Stimulated activated CD8-positive, alpha-beta memory T cell treated with anti-CD3 and anti-CD28 coated beads, Interleukin-15, amount 100 ng/mL, for 24 hours (primary cell): ENCODE results near the gene ORMDL3.
"Not testable (repeated sequence)": the region's sequence is repeated elsewhere in the genome, so short reads cannot be mapped to it uniquely, and the experiment has no call there.

Experiments used
- DNase-seq: peaks from one replicate; pipeline ENCODE4 v3.0.0-alpha.2; 2020; ENCODE audit warnings: low read depth

ORMDL3 gene

DNA sequence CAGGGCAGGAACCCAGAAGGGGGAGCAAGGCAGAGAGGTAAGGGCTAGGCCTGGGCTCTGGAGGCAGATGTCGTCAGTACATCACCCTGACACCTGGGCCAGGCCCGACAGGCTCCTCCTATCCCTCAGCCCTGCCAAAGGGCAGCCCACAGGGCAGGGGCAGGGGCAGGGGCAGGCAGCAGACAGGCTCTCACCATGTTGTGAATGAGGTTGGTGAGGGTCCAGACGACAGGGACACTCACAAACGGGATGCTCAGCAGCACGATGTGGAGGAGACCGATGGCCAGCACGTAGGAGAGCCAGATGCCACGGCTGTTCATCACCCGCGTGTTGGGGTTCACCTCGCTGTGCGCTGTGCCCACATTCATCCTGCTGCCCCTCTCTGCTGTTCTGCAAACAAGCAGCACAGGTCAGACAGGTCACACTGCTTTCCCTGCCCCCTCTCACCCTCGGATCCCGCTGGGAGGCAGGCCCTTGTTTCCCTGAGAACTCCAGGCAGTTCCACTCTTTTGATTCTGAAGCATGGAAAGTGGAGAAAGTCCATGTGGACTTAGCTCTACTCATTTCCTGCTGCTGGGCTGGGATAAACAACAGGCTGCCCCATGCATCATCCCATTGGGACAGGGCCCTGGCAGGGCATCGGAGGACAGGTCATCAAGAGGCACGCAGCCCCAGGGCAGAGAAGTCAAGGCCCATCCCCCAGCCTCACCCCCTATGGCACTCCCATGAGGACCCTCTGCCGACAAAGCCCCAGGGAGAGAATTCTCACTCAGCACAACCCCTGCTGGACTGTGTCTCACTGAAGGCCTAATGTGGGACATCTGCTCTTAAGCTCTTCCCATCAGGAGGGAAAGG, 3.3 kb downstream of the ORMDL3 start:
- DNase-seq, result no peak

GRCh38 chr17:39923230-39923629, 4.2 kb downstream of the ORMDL3 start:
- DNase-seq, result no peak

GRCh38 chr17:39922006-39922405, 5.4 kb downstream of the ORMDL3 start:
- DNase-seq, result no peak

GRCh38 chr17:39921323-39921722, 6.1 kb downstream of the ORMDL3 start:
- DNase-seq, result no peak

DNA sequence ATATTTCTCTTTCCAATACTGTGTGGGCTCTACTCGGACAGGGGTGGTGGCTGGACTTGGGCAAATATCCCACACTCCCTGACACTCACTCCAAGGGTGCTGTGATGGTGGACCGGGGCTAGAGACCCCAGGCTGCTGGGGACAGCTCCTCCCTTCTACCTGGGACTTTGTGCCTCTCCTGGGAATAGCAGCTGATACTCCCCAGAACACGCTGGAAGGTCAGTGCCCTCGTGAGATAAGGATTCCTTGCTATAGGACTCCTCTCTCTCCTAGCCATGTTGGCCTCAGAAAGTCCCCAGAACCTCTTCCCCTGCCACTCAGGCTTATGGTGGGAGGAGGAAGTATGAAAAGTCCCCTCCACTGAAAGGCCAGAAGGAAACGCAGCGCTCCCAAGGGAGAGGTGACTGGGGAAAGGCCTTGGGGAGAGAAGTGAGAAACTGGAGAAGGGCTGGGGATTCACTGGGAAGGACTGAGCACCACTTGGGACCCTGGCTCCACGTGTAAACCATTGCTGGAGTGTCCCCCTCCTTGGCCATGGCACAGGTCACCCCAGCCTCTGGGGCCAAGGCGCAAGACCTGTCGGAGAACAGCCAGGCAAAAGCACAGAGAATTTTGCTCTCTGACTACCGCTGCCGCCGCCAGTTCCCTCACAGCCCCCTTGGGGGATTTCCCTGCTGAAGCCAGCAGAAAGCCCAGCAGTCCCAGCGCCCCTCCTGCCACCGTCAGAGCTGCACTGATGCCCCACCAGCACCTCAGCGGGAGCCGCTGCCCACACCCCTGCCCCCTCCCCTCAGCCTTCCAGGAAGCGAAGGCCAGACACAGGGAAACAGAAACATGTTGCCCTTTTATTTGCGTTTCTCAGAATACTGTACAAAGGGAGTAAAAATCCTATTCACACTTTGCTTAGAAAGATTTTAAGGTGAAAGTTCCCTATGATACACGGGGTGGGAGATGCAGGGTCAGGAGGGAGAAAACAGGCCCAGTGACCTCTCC, 6.9 kb downstream of the ORMDL3 start:
- DNase-seq, result no peak

DNA sequence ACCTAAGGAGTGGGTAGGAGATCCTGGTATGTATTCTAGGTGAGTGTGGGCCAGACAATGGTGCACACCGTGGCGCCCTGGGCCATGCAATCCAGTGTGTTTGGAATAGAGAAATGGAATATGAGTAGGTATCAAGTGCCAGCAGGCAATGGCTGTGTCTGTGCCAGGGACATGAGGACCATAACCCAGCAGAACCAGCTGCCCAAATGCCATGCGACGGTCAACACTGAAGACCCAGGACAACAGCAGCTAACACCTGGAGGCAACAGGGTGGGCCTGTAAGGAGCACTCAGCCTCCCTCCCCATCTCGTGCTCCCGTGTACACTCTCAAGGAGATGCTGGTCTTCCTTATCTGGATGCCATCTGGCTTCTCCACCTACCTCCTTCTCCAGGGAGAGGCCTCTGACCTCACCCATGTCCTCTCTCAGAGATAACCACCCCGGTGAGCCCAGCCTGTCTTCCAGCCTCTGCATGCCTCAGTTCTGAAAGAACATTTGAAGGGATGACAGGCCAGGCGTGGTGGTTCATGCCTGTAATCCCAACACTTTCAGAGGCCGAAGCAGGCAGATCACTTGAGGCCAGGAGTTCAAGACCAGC, 8.2 kb downstream of the ORMDL3 start:
- DNase-seq, result no peak

DNA sequence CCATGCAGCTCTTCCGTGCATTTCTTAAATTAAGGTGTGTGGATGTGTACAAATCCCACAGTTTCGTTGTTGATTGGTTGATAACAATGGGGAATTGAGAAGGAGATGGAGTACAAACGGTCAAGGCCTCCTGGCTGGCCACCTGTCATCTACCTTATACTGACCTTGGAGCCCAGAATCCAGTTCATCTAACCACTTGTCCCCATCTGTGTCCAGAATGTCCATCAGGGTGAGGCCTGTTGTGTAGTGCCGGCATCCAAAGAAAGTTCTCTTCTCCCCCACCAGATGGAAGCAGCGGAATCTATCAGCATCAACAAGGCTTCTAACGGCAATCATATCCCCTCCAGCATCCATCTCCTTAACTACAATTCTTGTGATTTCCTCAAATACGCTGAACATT, 10.5 kb downstream of the ORMDL3 start:
- DNase-seq, result no peak

DNA sequence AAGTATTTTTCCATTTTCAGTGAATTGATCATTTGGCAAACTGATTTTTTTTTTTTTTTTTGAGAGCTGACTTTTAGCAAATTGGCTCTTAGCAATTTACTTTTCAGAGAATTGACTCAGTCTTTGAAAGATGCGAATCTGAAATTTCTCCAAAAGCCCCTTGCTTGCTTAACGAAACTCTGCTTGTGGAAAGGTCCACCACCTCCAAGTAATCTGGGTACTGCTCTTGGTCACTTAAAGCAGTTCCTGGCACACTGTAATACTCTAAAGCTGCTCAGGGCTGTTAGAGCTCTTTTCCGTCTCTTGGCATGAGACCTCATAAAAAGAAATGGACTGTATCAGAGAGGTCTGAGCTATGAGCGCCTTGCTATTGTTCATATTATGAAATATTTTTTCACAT, 11.8 kb downstream of the ORMDL3 start:
- DNase-seq, result no peak

DNA sequence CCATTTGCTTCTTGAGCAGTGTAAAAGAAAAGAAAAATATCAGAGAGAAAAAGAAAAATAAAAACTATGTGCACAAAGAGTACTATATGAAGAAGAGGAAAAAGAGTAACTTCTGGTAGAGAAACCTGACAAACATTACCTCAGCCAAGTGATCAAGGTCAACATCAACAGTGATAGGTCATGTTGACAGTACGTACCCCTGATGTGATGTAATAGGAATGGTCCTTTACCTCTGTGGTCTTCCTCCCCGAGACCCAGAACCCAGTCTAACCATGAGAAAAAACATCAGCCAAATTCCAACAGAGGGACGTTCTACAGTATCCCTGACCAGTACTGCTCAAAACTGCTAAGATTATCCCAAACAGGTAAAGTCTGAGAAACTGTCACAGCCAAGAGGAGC, 13.4 kb downstream of the ORMDL3 start:
- no peak for DNase-seq

- no peak for DNase-seq
Measured at GRCh38 chr17:39908789-39909352, 18.5 kb downstream of the ORMDL3 start.

- no peak for DNase-seq
Measured at GRCh38 chr17:39904990-39905288, 22.5 kb downstream of the ORMDL3 start.

- DNase-seq, result no peak
Measured at GRCh38 chr17:39903158-39903884, 24.1 kb downstream of the ORMDL3 start.

DNA sequence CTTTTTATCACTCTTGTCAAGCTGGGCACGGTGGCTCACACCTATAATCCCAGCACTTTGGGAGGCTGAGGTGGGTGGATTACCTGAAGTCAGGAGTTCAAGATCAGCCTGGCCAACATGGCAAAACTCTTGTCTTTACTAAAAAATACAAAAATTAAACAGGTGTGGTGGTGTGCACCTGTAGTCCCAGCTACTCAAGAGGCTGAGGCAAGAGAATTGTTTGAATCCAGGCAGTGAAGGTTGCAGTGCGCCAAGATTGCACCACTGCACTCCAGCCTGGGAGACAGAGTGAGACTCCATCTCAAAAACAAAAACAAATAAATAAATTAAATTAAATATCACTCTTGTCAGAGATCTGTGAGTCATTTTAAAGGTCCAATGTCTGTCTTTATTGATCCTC, 25.4 kb downstream of the ORMDL3 start:
- not testable (repeated sequence) for DNase-seq

DNA sequence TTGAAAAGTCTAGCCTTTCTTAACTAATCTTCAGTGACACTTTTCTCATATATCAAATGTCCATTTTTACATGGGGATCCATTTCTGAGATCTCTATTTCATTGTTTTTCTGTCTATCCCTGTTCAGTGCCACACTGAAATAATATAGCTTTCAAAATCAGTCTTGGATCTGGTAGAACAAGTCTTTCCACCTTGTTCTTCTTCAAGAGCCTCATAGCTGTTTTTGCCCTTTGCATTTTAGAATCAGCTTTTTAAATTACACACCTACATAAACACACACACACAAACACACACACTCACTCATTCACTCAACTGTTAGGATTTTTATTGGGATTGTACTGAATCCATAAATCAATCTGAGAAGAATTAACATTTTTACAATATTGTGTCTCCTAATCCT, 28.2 kb downstream of the ORMDL3 start:
- DNase-seq, result no peak

DNA sequence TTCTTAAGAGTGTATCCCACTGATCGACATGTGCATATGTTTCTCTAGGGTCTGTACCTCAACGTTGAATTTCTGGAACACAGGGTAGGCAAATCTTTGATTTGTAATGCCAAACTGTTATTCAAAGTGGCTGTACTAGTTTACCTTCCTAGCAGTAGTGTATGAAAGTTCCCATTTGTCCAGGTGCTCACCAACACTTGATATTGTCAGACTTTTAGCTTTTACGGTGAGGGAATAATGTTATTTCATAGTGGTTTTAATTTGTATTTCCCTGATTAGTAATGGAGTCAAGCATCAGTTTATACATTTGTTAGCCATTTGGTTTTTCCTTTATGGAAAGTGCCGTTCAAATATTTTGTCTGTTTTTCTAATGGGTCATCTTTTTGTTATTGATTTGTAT, 29.3 kb downstream of the ORMDL3 start:
- no peak for DNase-seq

- DNase-seq, result no peak
Measured at GRCh38 chr17:39894681-39895376, 32.6 kb downstream of the ORMDL3 start.

DNA sequence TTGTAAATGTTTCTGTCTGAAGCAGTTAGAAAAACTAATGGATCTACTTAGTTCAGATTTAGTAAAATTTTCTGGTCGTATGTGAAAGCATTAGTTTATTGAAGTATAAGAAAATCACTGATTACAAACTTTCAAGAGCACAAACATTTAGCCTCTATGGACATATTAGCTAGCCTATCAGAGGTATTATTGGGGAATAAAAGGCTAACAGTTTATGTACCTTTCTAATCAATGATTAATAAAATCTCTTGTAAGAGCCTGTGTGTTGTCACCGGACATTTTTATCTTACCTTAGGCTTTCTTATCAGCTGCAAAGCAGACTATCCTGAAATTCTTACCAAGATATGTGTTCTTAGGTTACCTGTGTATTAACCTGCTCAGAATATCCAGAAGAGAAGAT, 38.2 kb downstream of the ORMDL3 start:
- DNase-seq, result no peak

DNA sequence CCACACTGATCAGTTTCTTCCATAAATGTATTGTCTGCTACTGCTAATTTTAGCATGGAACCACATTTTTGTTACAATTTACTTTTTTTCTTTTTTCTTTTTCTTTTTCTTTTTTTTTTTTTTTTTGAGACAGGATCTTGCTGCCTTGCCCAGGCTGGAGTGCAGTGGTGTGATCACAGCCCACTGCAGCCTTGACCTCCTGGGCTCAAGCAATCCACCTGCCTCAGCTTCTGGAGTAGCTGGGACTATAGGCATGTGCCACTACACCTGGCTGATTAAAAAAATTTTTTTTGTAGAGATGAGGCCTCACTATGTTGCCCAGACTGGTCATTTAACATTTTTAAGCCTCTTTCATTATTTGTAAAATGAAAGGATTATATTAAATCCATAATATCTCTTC, 40.3 kb downstream of the ORMDL3 start:
- no peak for DNase-seq

DNA sequence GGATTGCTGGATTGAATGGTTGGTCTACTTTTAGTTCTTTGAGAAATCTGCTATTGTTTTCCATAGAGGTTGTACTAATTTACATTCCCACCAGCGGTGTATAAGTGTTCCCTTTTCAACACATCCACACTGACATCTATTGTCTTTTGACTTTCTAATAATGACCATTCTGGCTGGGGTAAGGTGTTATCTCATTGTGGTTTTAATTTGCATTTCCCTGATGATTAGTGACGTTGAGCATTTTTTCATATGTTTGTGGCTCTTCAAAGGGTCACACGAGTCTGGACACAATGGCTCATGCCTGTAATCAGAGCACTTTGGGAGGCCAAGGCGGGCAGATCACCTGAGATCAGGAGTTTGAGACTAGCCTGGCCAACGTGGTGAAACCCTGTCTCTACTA, 41.3 kb downstream of the ORMDL3 start:
- not testable (repeated sequence) for DNase-seq

DNA sequence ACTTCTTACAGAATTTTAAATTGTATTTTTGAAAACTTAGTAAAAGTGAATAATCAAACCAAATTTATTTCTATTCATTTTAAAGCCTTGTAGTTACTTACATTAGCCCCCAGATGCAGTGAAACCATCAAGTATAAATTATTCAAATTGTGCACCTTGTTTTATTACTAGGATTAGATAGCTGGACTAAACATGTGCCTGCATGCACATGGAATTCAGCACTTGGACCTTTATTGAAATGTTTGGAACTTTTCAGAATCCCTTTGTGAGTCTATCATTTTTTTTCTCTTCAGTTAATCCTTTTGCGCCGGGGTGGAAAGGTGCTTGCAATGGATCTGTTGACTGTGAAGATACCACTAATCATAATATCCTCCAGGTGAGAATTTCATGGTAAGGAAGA, 54.6 kb downstream of the ORMDL3 start:
- DNase-seq, result no peak

DNA sequence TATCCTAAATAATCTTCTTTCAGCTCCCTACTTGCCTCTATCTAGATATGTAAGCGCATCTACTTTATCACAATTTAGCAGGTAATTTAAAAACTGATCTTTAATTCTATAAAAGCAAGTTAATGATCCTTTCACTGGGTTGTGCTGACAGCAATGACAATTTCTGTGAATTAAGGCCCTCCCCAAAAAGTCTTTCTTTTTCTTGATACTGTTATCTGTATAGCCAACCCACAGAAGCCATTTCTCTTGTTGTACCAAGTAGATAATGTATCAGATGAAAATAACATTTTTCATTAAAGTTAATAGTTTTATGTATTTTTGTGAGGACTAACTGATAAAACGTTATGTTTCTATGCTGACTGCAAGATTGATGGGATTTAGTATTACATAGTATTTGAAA, 55.6 kb downstream of the ORMDL3 start:
- DNase-seq, result no peak
